IMR-90 (cell line): ENCODE measurements around the gene AMBP.

Source experiments
- BHLHE40 ChIP-seq: fragments of 150-350 bp; IDR thresholded peaks from 2 replicates; pipeline ENCODE4 v1.6.1; 2016; ENCODE audit warnings: mild to moderate bottlenecking, low read depth, low read length
- CTCF ChIP-seq: conservative IDR thresholded peaks from 2 replicates; pipeline ENCODE4 v1.5.1; 2012; ENCODE audit warnings: mild to moderate bottlenecking, low read depth, low read length, improper control_type of control experiment
- RFX5 ChIP-seq: IDR thresholded peaks from 2 replicates; pipeline ENCODE4 v1.8.0; 2012; ENCODE audit warnings: low read depth, mild to moderate bottlenecking, low read length, moderate library complexity

- TF ChIP-seq BHLHE40 (no peak), CTCF (no peak), RFX5 (no peak)
These were observed 26.4 kb downstream of the AMBP start for GRCh38 chr9:114051706-114052105.
